A549 (cell line): ENCODE data around the gene EFS. TPM values are rescaled to one million over a fixed set of nuclear protein-coding genes. Genes with fewer than 3 reads are reported as not detected.
A peak's percentile ranks its signal among the peaks of the same experiment; 100 is the strongest.

ENCODE experiments used
- ATAC-seq, 2 experiments: fragments of 200-7000 bp in 1 of 2; fragments of >200 bp in 1 of 2; cut with Nextera tagmentation in 1 of 2; cut with Tn5 transposase in 1 of 2; 3 replicates each; pipeline versions ENCODE4 v1.8.0 to v1.9.1; 2018 to 2020; ENCODE audit warnings: mild to moderate bottlenecking in 1 of 2, moderate library complexity in 1 of 2
- CTCF ChIA-PET: fragments of 300-600 bp; sonication (Branson Sonifier 250); formaldehyde crosslinking; extraction: SDS; loops from one replicate; lab custom pipeline; 2021; ENCODE audit warnings: antibody characterized with exemption, inconsistent platforms; lab: Yijun Ruan, JAX
- POLR2A ChIA-PET: fragments of 350-600 bp; formaldehyde crosslinking; extraction: SDS; loops from one replicate; lab custom pipeline; 2021; ENCODE audit warnings: antibody characterized with exemption, inconsistent platforms; lab: Yijun Ruan, JAX
- DNase-seq, 2 experiments: peaks; one replicate each; pipeline versions ENCODE4 v3.0.0 to v3.0.0-alpha.2; 2011 to 2016; ENCODE audit warnings: low read depth in 1 of 2, low spot score in 1 of 2
- FAIRE-seq: peaks from 2 replicates; lab custom pipeline; 2011; peaks lifted over from hg19 to GRCh38; lab: Jason Lieb, UNC
- H3K27ac ChIP-seq, 2 experiments: fragments of >200 bp; sonication (Bioruptor Twin); formaldehyde crosslinking; 3 replicates each; pipeline ENCODE4 v1.5.1; 2016 to 2017
- H3K4me1 ChIP-seq: fragments of >200 bp; sonication (Bioruptor Twin); formaldehyde crosslinking; 3 replicates; pipeline ENCODE4 v1.6.1; 2016
- H3K4me2 ChIP-seq: fragments of >200 bp; sonication (Bioruptor Twin); formaldehyde crosslinking; 3 replicates; pipeline ENCODE4 v1.6.1; 2016
- H3K4me3 ChIP-seq: fragments of >200 bp; sonication (Bioruptor Twin); formaldehyde crosslinking; 3 replicates; pipeline ENCODE4 v1.5.1; 2016
- H3K9me3 ChIP-seq: fragments of >200 bp; sonication (Bioruptor Twin); formaldehyde crosslinking; 3 replicates; pipeline ENCODE4 v1.6.1; 2016
- ATOH8 ChIP-seq: fragments of 250-450 bp; sonication (Bioruptor Pico); IDR thresholded peaks from 2 replicates; pipeline ENCODE4 v1.5.0; 2020; ENCODE audit warnings: low read depth, mild to moderate bottlenecking, moderate library complexity
- BHLHE40 ChIP-seq: IDR thresholded peaks from 2 replicates; pipeline ENCODE4 v1.6.1; 2012; ENCODE audit warnings: low read depth, low read length, inconsistent platforms
- CBX2 ChIP-seq: fragments of 200-600 bp; sonication (generic); IDR thresholded peaks from 2 replicates; pipeline ENCODE4 v1.6.1; 2016; ENCODE audit warnings: low read depth, mild to moderate bottlenecking, borderline replicate concordance
- CTCF ChIP-seq: fragments of >200 bp; sonication (Bioruptor Twin); formaldehyde crosslinking; IDR thresholded peaks from 3 replicates; pipeline ENCODE4 v1.5.1; 2016
- FOXS1 ChIP-seq: fragments of 250-450 bp; sonication (Bioruptor Pico); IDR thresholded peaks from 2 replicates; pipeline ENCODE4 v1.5.0; 2020; ENCODE audit warnings: mild to moderate bottlenecking, moderate library complexity
- HES2 ChIP-seq: fragments of >200 bp; sonication (Bioruptor Twin); formaldehyde crosslinking; IDR thresholded peaks from 2 replicates; pipeline ENCODE4 v1.6.1; 2016
- HMGXB4 ChIP-seq: fragments of 250-450 bp; sonication (Bioruptor Pico); IDR thresholded peaks from 2 replicates; pipeline ENCODE4 v1.5.0; 2021; ENCODE audit warnings: mild to moderate bottlenecking, moderate library complexity, borderline replicate concordance
- HOXB5 ChIP-seq: fragments of 250-450 bp; sonication (Bioruptor Pico); IDR thresholded peaks from 2 replicates; pipeline ENCODE4 v1.5.0; 2020; ENCODE audit warnings: mild to moderate bottlenecking, moderate library complexity
- JUN ChIP-seq, 2 experiments: fragments of >200 bp; sonication (Bioruptor Twin); formaldehyde crosslinking; IDR thresholded peaks; 2 replicates in 1 of 2; 3 replicates in 1 of 2; pipeline ENCODE4 v1.6.1; 2016 to 2017
- KDM5A ChIP-seq: fragments of 200-600 bp; sonication (generic); IDR thresholded peaks from 2 replicates; pipeline ENCODE4 v1.6.1; 2016; ENCODE audit warnings: antibody characterized with exemption, mild to moderate bottlenecking
- MAX ChIP-seq: IDR thresholded peaks from 2 replicates; pipeline ENCODE4 v1.6.1; 2012
- MAZ ChIP-seq: fragments of 150-350 bp; IDR thresholded peaks from 2 replicates; pipeline ENCODE4 v1.6.1; 2014; ENCODE audit warnings: antibody characterized with exemption, low read depth, low read length, borderline replicate concordance
- MYC ChIP-seq: IDR thresholded peaks from 2 replicates; pipeline ENCODE4 v1.6.1; 2012; ENCODE audit warnings: mild to moderate bottlenecking, inconsistent platforms, low read length, improper control_type of control experiment, borderline replicate concordance
- NPAS2 ChIP-seq: fragments of 250-450 bp; sonication (Bioruptor Pico); IDR thresholded peaks from 2 replicates; pipeline ENCODE4 v1.8.0; 2022; ENCODE audit warnings: mild to moderate bottlenecking, moderate library complexity, borderline replicate concordance
- NR3C1 ChIP-seq: fragments of >200 bp; sonication (Bioruptor Twin); formaldehyde crosslinking; IDR thresholded peaks from 3 replicates; pipeline ENCODE4 v1.6.1; 2017
- PBX3 ChIP-seq: IDR thresholded peaks from 2 replicates; pipeline ENCODE4 v1.6.1; 2012
- POLR2A ChIP-seq: IDR thresholded peaks from 2 replicates; pipeline ENCODE4 v1.6.1; 2012; ENCODE audit warnings: mild to moderate bottlenecking, low read length
- RAD21 ChIP-seq, 2 experiments: fragments of >200 bp in 1 of 2; sonication (Bioruptor Twin) in 1 of 2; formaldehyde crosslinking in 1 of 2; IDR thresholded peaks in 1 of 2; conservative IDR thresholded peaks in 1 of 2; 2 replicates in 1 of 2; 3 replicates in 1 of 2; pipeline ENCODE4 v1.6.1; 2012 to 2018; ENCODE audit warnings: inconsistent platforms in 1 of 2
- RARB ChIP-seq: fragments of 250-450 bp; sonication (Bioruptor Pico); IDR thresholded peaks from 2 replicates; pipeline ENCODE4 v1.8.0; 2021; ENCODE audit warnings: mild to moderate bottlenecking, moderate library complexity
- RCOR1 ChIP-seq: fragments of 150-350 bp; IDR thresholded peaks from 2 replicates; pipeline ENCODE4 v1.6.1; 2014; ENCODE audit warnings: antibody characterized with exemption, low read length, low read depth
- TP53 ChIP-seq: fragments of 250-450 bp; sonication (Bioruptor Pico); IDR thresholded peaks from 2 replicates; pipeline ENCODE4 v1.5.0; 2021; ENCODE audit warnings: mild to moderate bottlenecking, moderate library complexity
- ZSCAN20 ChIP-seq: fragments of 250-450 bp; sonication (Bioruptor Pico); IDR thresholded peaks from 2 replicates; pipeline ENCODE4 v1.8.0; 2022; ENCODE audit warnings: mild to moderate bottlenecking, moderate library complexity
- WGBS: methylation state at CpG from one replicate; pipeline ENCODE4 v1.1.6; 2017; ENCODE audit errors: missing lambda C conversion rate; 5-methylcytosine and 5-hydroxymethylcytosine counted together
- polyA plus RNA-seq, 4 experiments: library from polyadenylated mRNA; depleted of rRNA in 3 of 4; stranded (reverse); fragments of >200 nt; fragmentation: RNase III in 1 of 4; extraction: RNeasy Plus Mini Kit Qiagen cat#74134 plus additional on column Dnase treatment in 1 of 4; gene quantifications; 2 replicates in 3 of 4; 3 replicates in 1 of 4; pipeline ENCODE4 v1.2.3, GENCODE V29; 2011 to 2017

The EFS gene
- polyA plus RNA-seq, 2 of the 4 experiments (the other 2 are of a cell fraction), result not detected

GRCh38 chr14:23362200-23362599 is 2.8 kb downstream of the EFS start:
- H3K4me3 ChIP-seq, result no peak overlapping the region
- ChIA-PET CTCF (interaction anchor here (0.5 to 9.6 kb wide), 9 partner anchors 9 to 198 kb away, joined by 3 to 80 read pairs (median 6); partner anchors contain the start of genes CMTM5 and SLC22A17), POLR2A (interaction anchor here (1.2 kb wide), 1 partner anchor 10 kb away, joined by 3 read pairs; the partner anchor contains the start of gene SLC22A17)
- FAIRE-seq (peak; percentile 13), DNase-seq (peak in 1 of 2 experiments; percentile 21), ATAC-seq (peak in 1 of 2 experiments; percentile 38; a peak in 2 of 6 replicates)
- WGBS, result 23% methylated on average over 3 of the region's 3 CpGs
- no peak for TF ChIP-seq ZSCAN20 (CRISPR knock-in tag)
- TF ChIP-seq TP53 (CRISPR knock-in tag), result no peak
- TF ChIP-seq HES2, result no peak
- TF ChIP-seq BHLHE40, result no peak
- TF ChIP-seq MAZ, result no peak
- TF ChIP-seq FOXS1 (CRISPR knock-in tag), result no peak
- TF ChIP-seq ATOH8 (CRISPR knock-in tag), result no peak
- TF ChIP-seq RAD21 (conservative IDR thresholded peaks at IDR 0.05 in 1 of 2, IDR thresholded peaks at IDR 0.05 in 1 of 2), result no peak
- no peaks in the 10 kb centered on the region for H3K9me3 ChIP-seq
- H3K27ac ChIP-seq, result no peak overlapping the region
- H3K4me2 ChIP-seq, result no peak overlapping the region
- H3K4me1 ChIP-seq, result no peaks in the 10 kb centered on the region

- DNase-seq (no peak), ATAC-seq (no peak), FAIRE-seq (no peak)
- ChIA-PET POLR2A (interaction anchor here (1.2 kb wide), 1 partner anchor 9 kb away, joined by 3 read pairs; the partner anchor contains the start of gene SLC22A17), CTCF (interaction anchor here (1.0 to 9.6 kb wide), 9 partner anchors 9 to 198 kb away, joined by 3 to 80 read pairs (median 6); partner anchors contain the start of genes CMTM5 and SLC22A17)
- Histone ChIP-seq H3K4me3 (no peak overlapping the region), H3K9me3 (no peaks in the 10 kb centered on the region), H3K27ac (no peak overlapping the region), H3K4me1 (no peaks in the 10 kb centered on the region), H3K4me2 (no peak overlapping the region)
- WGBS, result 67% methylated on average over 6 of the region's 6 CpGs
- TF ChIP-seq KDM5A, result no peak
- TF ChIP-seq HES2, result no peak
- TF ChIP-seq JUN (IDR thresholded peaks at IDR 0.05), result no peak
- TF ChIP-seq HMGXB4 (CRISPR knock-in tag), result no peak
- no peak for TF ChIP-seq CTCF
- no peak for TF ChIP-seq POLR2A
- no peak for TF ChIP-seq RCOR1
- no peak for TF ChIP-seq ATOH8 (CRISPR knock-in tag)
- TF ChIP-seq PBX3, result no peak
- TF ChIP-seq HOXB5 (CRISPR knock-in tag), result no peak
- no peak for TF ChIP-seq NPAS2 (CRISPR knock-in tag)
- TF ChIP-seq MYC, result no peak
- TF ChIP-seq RARB (CRISPR knock-in tag), result no peak
- no peak for TF ChIP-seq CBX2
- no peak for TF ChIP-seq NR3C1
- TF ChIP-seq MAZ, result no peak
- TF ChIP-seq MAX, result no peak
These were observed 3.2 kb downstream of the EFS start for GRCh38 chr14:23361763-23362162.
